ENCODE results near the gene RAB44.

- TF ChIP-seq, protein P1, sequence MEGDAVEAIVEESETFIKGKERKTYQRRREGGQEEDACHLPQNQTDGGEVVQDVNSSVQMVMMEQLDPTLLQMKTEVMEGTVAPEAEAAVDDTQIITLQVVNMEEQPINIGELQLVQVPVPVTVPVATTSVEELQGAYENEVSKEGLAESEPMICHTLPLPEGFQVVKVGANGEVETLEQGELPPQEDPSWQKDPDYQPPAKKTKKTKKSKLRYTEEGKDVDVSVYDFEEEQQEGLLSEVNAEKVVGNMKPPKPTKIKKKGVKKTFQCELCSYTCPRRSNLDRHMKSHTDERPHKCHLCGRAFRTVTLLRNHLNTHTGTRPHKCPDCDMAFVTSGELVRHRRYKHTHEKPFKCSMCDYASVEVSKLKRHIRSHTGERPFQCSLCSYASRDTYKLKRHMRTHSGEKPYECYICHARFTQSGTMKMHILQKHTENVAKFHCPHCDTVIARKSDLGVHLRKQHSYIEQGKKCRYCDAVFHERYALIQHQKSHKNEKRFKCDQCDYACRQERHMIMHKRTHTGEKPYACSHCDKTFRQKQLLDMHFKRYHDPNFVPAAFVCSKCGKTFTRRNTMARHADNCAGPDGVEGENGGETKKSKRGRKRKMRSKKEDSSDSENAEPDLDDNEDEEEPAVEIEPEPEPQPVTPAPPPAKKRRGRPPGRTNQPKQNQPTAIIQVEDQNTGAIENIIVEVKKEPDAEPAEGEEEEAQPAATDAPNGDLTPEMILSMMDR (IDR thresholded peaks at IDR 0.05), result no peak
- TF ChIP-seq REST (IDR thresholded peaks at IDR 0.05; ENCODE audit: insufficient read depth in 1 of 2, low read depth in 2 of 2, low read length in 1 of 2) (no peak), SIN3A (IDR thresholded peaks at IDR 0.05; ENCODE audit: borderline replicate concordance, insufficient read depth, low read depth, low read length) (no peak)
Measured at GRCh38 chr6:36755435-36756348, 58.1 kb downstream of the RAB44 start.
